ENCODE results near the gene FARS2.

DNA sequence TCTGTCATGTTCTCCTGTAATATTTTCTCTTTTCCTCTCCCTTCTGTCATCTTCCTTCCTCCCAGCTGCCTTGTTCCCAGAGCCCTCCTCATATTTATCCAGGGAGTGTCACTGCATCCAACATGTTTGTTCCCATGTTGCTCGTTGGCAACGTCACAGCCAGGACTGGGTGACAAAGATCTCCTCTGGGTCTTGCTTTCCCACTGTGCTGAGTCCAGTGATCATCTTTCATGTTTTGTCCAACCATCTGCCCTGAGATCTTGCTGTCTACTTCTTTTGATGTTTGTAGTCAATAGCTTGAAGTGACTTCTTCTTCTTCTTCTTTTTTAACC lies 26.6 kb downstream of the FARS2 start:
- TF ChIP-seq POLR2AphosphoS5 (IDR thresholded peaks at IDR 0.05; ENCODE audit: low read depth, low read length) (no peak), POLR2A (IDR thresholded peaks at IDR 0.05; ENCODE audit: low read depth, low read length) (no peak)
